Activated CD8-positive, alpha-beta T cell treated with anti-CD3 and anti-CD28 coated beads, Interleukin-2, amount 10 ng/mL, durations not matched to agents 7 days and 5 days (primary cell): ENCODE data around the gene FOXP4. TPM values are rescaled to one million over a fixed set of nuclear protein-coding genes. Genes with fewer than 3 reads are reported as not detected.

ENCODE experiments used
- ATAC-seq: fragments of 150-1000 bp; cut with Tn5 transposase; one replicate; pipeline ENCODE4 v1.10.0; 2021; ENCODE audit warnings: moderate library complexity
- CTCF ChIA-PET: fragments of 350-600 bp; sonication (Branson Sonifier 250); formaldehyde crosslinking; loops from one replicate; lab custom pipeline; 2021; ENCODE audit warnings: antibody characterized with exemption; lab: Charles Lee
- POLR2A ChIA-PET: fragments of 350-600 bp; sonication (Branson Sonifier 250); formaldehyde crosslinking; loops from one replicate; lab custom pipeline; 2021; ENCODE audit warnings: antibody characterized with exemption; lab: Charles Lee
- DNase-seq: peaks from one replicate; pipeline ENCODE4 v3.0.0-alpha.2; 2020
- H3K27ac Mint-ChIP-seq: one replicate; pipeline ENCODE4 v1.8.0; 2021; ENCODE audit warnings: mild to moderate bottlenecking, mixed read lengths
- H3K27me3 Mint-ChIP-seq: one replicate; pipeline ENCODE4 v1.8.0; 2021; ENCODE audit warnings: low read depth, mixed read lengths
- H3K36me3 Mint-ChIP-seq: one replicate; pipeline ENCODE4 v1.8.0; 2021; ENCODE audit warnings: low read depth, mixed read lengths
- H3K4me1 Mint-ChIP-seq: one replicate; pipeline ENCODE4 v1.8.0; 2021; ENCODE audit warnings: low read depth, mixed read lengths
- H3K4me3 Mint-ChIP-seq: one replicate; pipeline ENCODE4 v1.8.0; 2021; ENCODE audit warnings: mild to moderate bottlenecking, mixed read lengths
- H3K9me3 Mint-ChIP-seq: one replicate; pipeline ENCODE4 v1.8.0; 2022; ENCODE audit warnings: mixed read lengths; ENCODE audit not compliant: insufficient read depth
- total RNA-seq, 2 experiments: library from RNA; stranded (reverse); gene quantifications; one replicate each; pipeline ENCODE4 v1.2.3, GENCODE V29; 2021

The FOXP4 gene
- total RNA-seq, 2 experiments from 2014 or later = 6.7 to 7.1 TPM

- ATAC-seq = no peak
- POLR2A ChIA-PET = no interaction called here
- no peak for DNase-seq
- Mint-ChIP-seq H3K27me3 (peaks cover under 1% of the 10 kb centered on the region), H3K36me3 (no peaks in the 10 kb centered on the region), H3K9me3 (no peaks in the 10 kb centered on the region), H3K4me3 (no peak overlapping the region), H3K27ac (no peak overlapping the region), H3K4me1 (peaks cover 4% of the 10 kb centered on the region)
- CTCF ChIA-PET = interaction anchor here (2.5 to 7.4 kb wide), 3 partner anchors 80 to 233 kb away, joined by 12 to 74 read pairs (median 24); no protein-coding TSS in a partner anchor
Measured at GRCh38 chr6:41600499-41601247, 54.5 kb downstream of the FOXP4 start.

DNA sequence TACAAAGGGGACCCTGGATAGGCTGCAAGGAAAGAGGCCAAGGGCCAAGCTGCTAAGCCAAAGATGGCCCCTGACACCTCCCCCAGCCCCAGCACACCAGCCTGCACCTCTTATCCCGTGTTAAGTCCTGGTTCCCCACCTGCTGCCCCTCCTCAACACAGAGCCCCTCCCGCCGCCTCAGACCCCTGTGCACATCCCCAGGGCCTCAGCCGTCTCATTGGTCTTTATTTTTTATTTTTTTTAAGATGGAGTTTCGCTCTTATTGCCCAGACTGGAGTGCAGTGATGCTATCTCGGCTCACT is 55.0 kb downstream of the FOXP4 start:
- H3K4me1 Mint-ChIP-seq = peaks cover 4% of the 10 kb centered on the region
- H3K9me3 Mint-ChIP-seq = no peaks in the 10 kb centered on the region
- H3K36me3 Mint-ChIP-seq = no peaks in the 10 kb centered on the region
- DNase-seq (no peak), ATAC-seq (no peak)
- ChIA-PET POLR2A (no interaction called here), CTCF (interaction anchor here (2.5 to 7.4 kb wide), 3 partner anchors 80 to 233 kb away, joined by 12 to 74 read pairs (median 24); no protein-coding TSS in a partner anchor)
- H3K27me3 Mint-ChIP-seq = peaks cover 3% of the 10 kb centered on the region
- H3K27ac Mint-ChIP-seq = no peak overlapping the region
- no peak overlapping the region for H3K4me3 Mint-ChIP-seq

GRCh38 chr6:41602422-41602743 is 56.2 kb downstream of the FOXP4 start:
- Mint-ChIP-seq H3K9me3 (no peaks in the 10 kb centered on the region), H3K4me1 (peaks cover 4% of the 10 kb centered on the region), H3K27ac (no peak overlapping the region), H3K27me3 (peaks cover 3% of the 10 kb centered on the region), H3K4me3 (no peak overlapping the region), H3K36me3 (no peaks in the 10 kb centered on the region)
- POLR2A ChIA-PET = interaction anchor here (1.5 kb wide), 1 partner anchor 81 kb away, joined by 6 read pairs; no protein-coding TSS in a partner anchor
- ATAC-seq = no peak
- no peak for DNase-seq
- CTCF ChIA-PET = interaction anchor here (0.6 to 7.4 kb wide), 21 partner anchors 8 to 850 kb away, joined by 3 to 74 read pairs (median 3); partner anchors contain the start of gene TOMM6

DNA sequence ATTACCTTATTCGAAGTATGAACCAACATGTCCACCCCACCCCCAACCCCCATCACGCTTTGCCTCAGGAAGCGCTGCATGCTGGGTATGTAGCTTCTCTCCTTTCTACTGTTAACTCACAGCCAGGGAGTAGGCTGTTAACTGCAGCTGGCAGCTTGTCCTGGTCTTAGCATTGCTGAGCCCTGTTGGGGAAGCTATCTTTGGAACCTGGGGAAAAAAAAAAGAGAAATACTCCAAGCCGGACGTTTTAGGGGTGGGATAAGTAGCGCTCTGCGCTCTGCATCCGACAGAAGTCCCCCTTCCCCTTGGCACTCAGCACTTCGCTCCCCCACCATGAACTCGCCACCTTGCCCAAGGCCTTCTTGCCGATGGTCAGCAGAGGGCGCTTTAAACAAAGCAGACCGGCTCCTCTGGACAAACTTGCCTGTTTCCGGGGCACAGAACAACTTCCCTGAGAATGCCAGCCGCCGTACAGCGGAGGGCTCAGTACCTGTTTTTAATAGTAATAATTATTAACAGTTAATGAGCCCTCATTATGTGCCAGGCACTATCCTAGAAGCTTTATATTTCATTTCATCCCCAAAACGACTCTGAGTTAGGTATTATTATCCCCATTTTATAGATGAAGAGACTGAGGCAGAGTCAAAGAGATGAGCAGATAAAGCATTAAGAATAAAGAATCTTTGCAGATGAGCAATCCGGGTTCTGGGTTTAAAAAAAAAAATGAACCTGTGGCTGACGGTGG is 56.9 kb downstream of the FOXP4 start:
- ChIA-PET CTCF (interaction anchor here (0.6 to 7.4 kb wide), 22 partner anchors 9 to 849 kb away, joined by 3 to 74 read pairs (median 3); partner anchors contain the start of gene TOMM6), POLR2A (interaction anchor here (1.5 kb wide), 1 partner anchor 81 kb away, joined by 6 read pairs; no protein-coding TSS in a partner anchor)
- Mint-ChIP-seq H3K27ac (peak overlapping the region; percentile 18), H3K27me3 (peaks cover 3% of the 10 kb centered on the region), H3K9me3 (no peaks in the 10 kb centered on the region), H3K4me1 (peaks cover 4% of the 10 kb centered on the region), H3K36me3 (no peaks in the 10 kb centered on the region), H3K4me3 (no peak overlapping the region)
- ATAC-seq (peak; percentile 89), DNase-seq (peak; percentile 84)

- Mint-ChIP-seq H3K36me3 (no peaks in the 10 kb centered on the region), H3K27me3 (peaks cover 3% of the 10 kb centered on the region), H3K4me1 (peaks cover 4% of the 10 kb centered on the region), H3K4me3 (no peak overlapping the region), H3K27ac (no peak overlapping the region), H3K9me3 (no peaks in the 10 kb centered on the region)
- no peak for DNase-seq
- ATAC-seq = no peak
- ChIA-PET CTCF (interaction anchor here (0.9 to 7.4 kb wide), 4 partner anchors 77 to 207 kb away, joined by 3 to 74 read pairs (median 14); no protein-coding TSS in a partner anchor), POLR2A (no interaction called here)
Measured at GRCh38 chr6:41604006-41604405, 57.8 kb downstream of the FOXP4 start.

DNA sequence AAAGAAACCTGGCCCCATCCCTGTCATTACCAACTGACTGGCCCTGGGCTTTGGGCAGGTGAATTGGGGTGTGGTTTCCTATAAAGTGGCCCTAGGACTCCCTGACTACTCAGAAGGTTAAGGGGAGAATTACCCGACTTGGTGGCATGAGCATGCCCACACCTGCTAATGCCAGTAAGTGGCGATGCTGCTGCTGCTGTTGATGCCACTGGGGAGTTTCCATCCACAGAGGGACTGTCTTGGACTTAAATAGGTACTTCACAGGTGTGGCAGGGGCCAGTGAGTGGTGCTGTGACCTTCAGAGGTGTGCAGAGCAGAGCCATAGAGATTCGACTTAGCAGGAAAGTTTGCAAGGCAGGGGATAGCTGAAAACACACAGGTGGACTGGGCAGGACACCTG is 59.5 kb downstream of the FOXP4 start:
- H3K27ac Mint-ChIP-seq = no peak overlapping the region
- DNase-seq = no peak
- H3K4me1 Mint-ChIP-seq = peaks cover 4% of the 10 kb centered on the region
- H3K27me3 Mint-ChIP-seq = peaks cover 6% of the 10 kb centered on the region
- POLR2A ChIA-PET = no interaction called here
- no peak for ATAC-seq
- CTCF ChIA-PET = interaction anchor here (7.4 kb wide), 1 partner anchor 79 kb away, joined by 74 read pairs; no protein-coding TSS in a partner anchor
- H3K36me3 Mint-ChIP-seq = no peaks in the 10 kb centered on the region
- no peak overlapping the region for H3K4me3 Mint-ChIP-seq
- no peaks in the 10 kb centered on the region for H3K9me3 Mint-ChIP-seq

- Mint-ChIP-seq H3K4me1 (peaks cover 4% of the 10 kb centered on the region), H3K27me3 (peaks cover 10% of the 10 kb centered on the region), H3K36me3 (no peaks in the 10 kb centered on the region), H3K9me3 (no peaks in the 10 kb centered on the region), H3K4me3 (no peak overlapping the region), H3K27ac (no peak overlapping the region)
- CTCF ChIA-PET = interaction anchor here (7.4 kb wide), 1 partner anchor 77 kb away, joined by 74 read pairs; no protein-coding TSS in a partner anchor
- DNase-seq (no peak), ATAC-seq (no peak)
- POLR2A ChIA-PET = no interaction called here
Measured at GRCh38 chr6:41607036-41607435, 60.9 kb downstream of the FOXP4 start.

DNA sequence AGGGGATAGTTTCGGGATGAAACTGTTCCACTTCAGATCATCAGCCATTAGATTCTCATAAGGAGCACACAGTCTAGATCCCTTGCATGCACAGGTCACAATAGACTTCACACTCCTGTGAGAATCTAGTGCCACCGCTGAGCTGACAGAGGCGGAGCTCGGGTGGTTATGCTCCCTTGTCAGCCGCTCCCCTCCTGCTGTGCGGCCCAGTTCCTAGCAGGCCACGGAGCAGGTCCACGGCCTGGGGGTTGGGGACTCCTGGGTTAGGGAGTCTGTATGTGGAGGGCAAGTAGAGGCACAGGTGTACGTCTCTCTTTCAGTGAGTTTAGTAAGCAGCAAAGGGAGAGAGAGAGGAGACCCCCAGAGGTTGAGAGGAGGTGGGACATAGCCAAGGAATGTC is 61.6 kb downstream of the FOXP4 start:
- H3K27me3 Mint-ChIP-seq = peaks cover 10% of the 10 kb centered on the region

DNA sequence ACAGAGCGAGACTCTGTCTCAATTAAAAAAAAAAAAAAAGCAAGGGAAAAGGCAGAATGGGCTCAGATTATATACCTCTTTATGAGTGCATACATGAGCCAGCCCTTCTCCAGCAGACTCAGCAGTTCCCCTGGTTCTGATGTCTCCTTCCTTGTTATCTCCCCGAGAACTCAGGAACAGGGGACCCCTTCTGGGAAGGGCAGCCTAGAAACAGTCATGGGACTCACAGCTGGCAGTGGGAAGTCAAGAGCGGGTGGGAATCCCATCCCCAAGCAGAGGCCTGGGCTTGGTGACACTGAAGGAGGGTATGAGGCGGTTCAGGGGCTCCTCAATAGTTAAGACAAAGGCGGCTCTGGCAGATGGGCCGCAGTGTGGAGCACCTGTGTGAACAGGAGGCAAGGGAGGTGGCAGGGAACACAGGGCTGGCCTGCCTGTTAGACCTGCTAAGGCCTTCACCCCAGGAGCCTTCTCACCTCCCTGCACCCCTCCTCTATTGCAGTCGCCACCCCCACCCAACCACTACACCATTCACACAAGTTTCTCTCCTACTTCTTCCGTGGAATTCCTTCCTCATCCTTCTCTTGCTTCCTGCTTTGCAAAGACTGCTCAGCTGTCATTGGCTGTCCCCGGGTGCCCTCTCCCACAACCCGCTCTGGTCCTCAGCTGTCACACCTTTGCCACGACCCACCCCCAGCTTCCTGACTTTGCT is 62.4 kb downstream of the FOXP4 start:
- DNase-seq = no peak
- Mint-ChIP-seq H3K27me3 (peaks cover 12% of the 10 kb centered on the region), H3K9me3 (no peaks in the 10 kb centered on the region), H3K4me3 (no peak overlapping the region), H3K4me1 (no peaks in the 10 kb centered on the region), H3K27ac (no peak overlapping the region), H3K36me3 (no peaks in the 10 kb centered on the region)
- ATAC-seq = no peak
- ChIA-PET CTCF (no interaction called here), POLR2A (no interaction called here)

More for the DNA sequence above, 61.6 kb downstream of the FOXP4 start:
- Mint-ChIP-seq H3K9me3 (no peaks in the 10 kb centered on the region), H3K36me3 (no peaks in the 10 kb centered on the region), H3K27ac (no peak overlapping the region), H3K4me1 (peaks cover 3% of the 10 kb centered on the region), H3K4me3 (no peak overlapping the region)
- CTCF ChIA-PET = no interaction called here
- DNase-seq (no peak), ATAC-seq (no peak)
- POLR2A ChIA-PET = no interaction called here

DNA sequence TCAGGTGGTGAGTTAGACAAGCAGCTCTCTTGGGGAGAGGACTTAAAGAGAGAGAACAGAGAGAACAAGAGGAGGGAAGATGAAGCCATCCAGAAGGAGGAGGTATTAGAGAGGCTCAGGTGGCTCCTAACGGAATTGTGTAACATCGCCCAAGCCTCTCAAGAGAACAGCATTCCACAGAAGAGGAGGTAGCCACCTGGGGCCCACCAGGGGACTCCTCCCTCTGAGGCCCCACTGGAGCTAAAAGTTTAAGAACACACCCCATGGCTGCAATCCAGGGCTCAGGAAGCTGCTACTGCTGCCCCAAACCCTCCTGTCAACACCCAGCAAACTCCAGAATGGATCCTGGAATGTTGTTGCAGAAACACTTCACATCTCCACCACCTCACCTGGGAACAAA is 68.5 kb downstream of the FOXP4 start:
- Mint-ChIP-seq H3K27me3 (peaks cover 22% of the 10 kb centered on the region), H3K36me3 (no peaks in the 10 kb centered on the region), H3K4me1 (no peaks in the 10 kb centered on the region), H3K27ac (no peak overlapping the region), H3K9me3 (no peaks in the 10 kb centered on the region), H3K4me3 (no peak overlapping the region)
- ChIA-PET POLR2A (no interaction called here), CTCF (interaction anchor here (1.3 kb wide), 1 partner anchor 12 kb away, joined by 3 read pairs; no protein-coding TSS in a partner anchor)
- no peak for DNase-seq
- ATAC-seq = no peak

GRCh38 chr6:41615311-41615710 is 69.1 kb downstream of the FOXP4 start:
- H3K4me1 Mint-ChIP-seq = no peaks in the 10 kb centered on the region
- ATAC-seq = no peak
- H3K27me3 Mint-ChIP-seq = peaks cover 22% of the 10 kb centered on the region
- H3K4me3 Mint-ChIP-seq = no peak overlapping the region
- no peaks in the 10 kb centered on the region for H3K9me3 Mint-ChIP-seq
- no peaks in the 10 kb centered on the region for H3K36me3 Mint-ChIP-seq
- H3K27ac Mint-ChIP-seq = no peak overlapping the region
- CTCF ChIA-PET = no interaction called here
- no peak for DNase-seq
- POLR2A ChIA-PET = no interaction called here
